K562 (cell line): ENCODE measurements around the gene B3GALT6. TPM values are rescaled to one million over a fixed set of nuclear protein-coding genes. Genes with fewer than 3 reads are reported as not detected.

Experiments used
- BMI1 ChIP-seq: fragments of 150-350 bp; IDR thresholded peaks from 2 replicates; pipeline ENCODE4 v1.6.1; 2014; ENCODE audit warnings: low read length
- CBFB ChIP-seq: sonication (generic); formaldehyde crosslinking; IDR thresholded peaks from 2 replicates; pipeline ENCODE4 v1.4.0; 2020; ENCODE audit warnings: mild to moderate bottlenecking, missing genetic modification reagents
- CBX3 ChIP-seq, 2 experiments: IDR thresholded peaks; 1 replicate in 1 of 2; 2 replicates in 1 of 2; pipeline ENCODE4 v1.6.1; 2012; ENCODE audit warnings: inconsistent platforms in 2 of 2, low read length in 2 of 2, borderline replicate concordance in 1 of 2, control low read depth in 1 of 2
- CTBP1 ChIP-seq: fragments of 450-650 bp; IDR thresholded peaks from 2 replicates; pipeline ENCODE4 v1.6.1; 2016; ENCODE audit warnings: borderline replicate concordance
- EWSR1 ChIP-seq: fragments of 450-650 bp; IDR thresholded peaks from 2 replicates; pipeline ENCODE4 v1.6.1; 2018; ENCODE audit warnings: borderline replicate concordance, mild to moderate bottlenecking, low read depth, moderate library complexity; ENCODE audit not compliant: partially characterized antibody
- FOXM1 ChIP-seq, 2 experiments: fragments of 450-650 bp in 1 of 2; sonication (generic) in 1 of 2; formaldehyde crosslinking in 1 of 2; IDR thresholded peaks; 2 replicates each; pipeline versions ENCODE4 v1.6.1 to v1.9.0; 2017 to 2022; ENCODE audit warnings: low read depth in 2 of 2, mild to moderate bottlenecking in 2 of 2, missing genetic modification reagents in 1 of 2, moderate library complexity in 1 of 2
- GTF2A2 ChIP-seq: IDR thresholded peaks from 2 replicates; pipeline ENCODE4 v1.6.1; 2016; ENCODE audit warnings: mild to moderate bottlenecking, missing genetic modification characterization, missing compliant biosample characterization
- KDM4B ChIP-seq, 2 experiments: fragments of 450-650 bp in 1 of 2; sonication (generic) in 1 of 2; IDR thresholded peaks; 2 replicates each; pipeline ENCODE4 v1.6.1; 2016 to 2017; ENCODE audit warnings: borderline replicate concordance in 2 of 2, antibody characterized with exemption in 1 of 2, low read depth in 1 of 2, mild to moderate bottlenecking in 1 of 2
- MEF2A ChIP-seq: IDR thresholded peaks from 2 replicates; pipeline ENCODE4 v1.6.1; 2011; ENCODE audit warnings: low read depth, mild to moderate bottlenecking, low read length, moderate library complexity; ENCODE audit not compliant: control insufficient read depth
- MTA3 ChIP-seq: fragments of 450-650 bp; formaldehyde crosslinking; IDR thresholded peaks from 2 replicates; pipeline ENCODE4 v1.6.1; 2017; ENCODE audit warnings: mild to moderate bottlenecking, borderline replicate concordance
- NFE2 ChIP-seq: IDR thresholded peaks from 2 replicates; pipeline ENCODE4 v1.6.1; 2014; ENCODE audit warnings: antibody characterized with exemption, low read depth
- POLR2B ChIP-seq: fragments of 450-650 bp; IDR thresholded peaks from 2 replicates; pipeline ENCODE4 v1.6.1; 2018; ENCODE audit warnings: low read depth; ENCODE audit not compliant: partially characterized antibody
- RFX7 ChIP-seq: fragments of 250-450 bp; sonication (Bioruptor Pico); IDR thresholded peaks from 2 replicates; pipeline ENCODE4 v1.5.1; 2021; ENCODE audit warnings: mild to moderate bottlenecking
- RNF2 ChIP-seq: sonication (generic); IDR thresholded peaks from 2 replicates; pipeline ENCODE4 v1.6.1; 2016
- RNF219 ChIP-seq: fragments of 250-450 bp; sonication (Bioruptor Pico); IDR thresholded peaks from 2 replicates; pipeline ENCODE4 v1.5.0; 2022; ENCODE audit warnings: mild to moderate bottlenecking
- TSHZ1 ChIP-seq: fragments of 250-450 bp; sonication (Bioruptor Pico); IDR thresholded peaks from 2 replicates; pipeline ENCODE4 v1.4.0; 2020; ENCODE audit warnings: mild to moderate bottlenecking, moderate library complexity
- ZFPM2 ChIP-seq: fragments of 250-450 bp; sonication (Bioruptor Pico); IDR thresholded peaks from 2 replicates; pipeline ENCODE4 v1.5.1; 2022; ENCODE audit warnings: mild to moderate bottlenecking
- ZNF280B ChIP-seq: fragments of 250-450 bp; sonication (Bioruptor Pico); IDR thresholded peaks from 2 replicates; pipeline ENCODE4 v1.5.1; 2021; ENCODE audit warnings: mild to moderate bottlenecking
- ZNF41 ChIP-seq: fragments of 250-450 bp; sonication (Bioruptor Pico); conservative IDR thresholded peaks from 2 replicates; pipeline ENCODE4 v1.4.0; 2020; ENCODE audit warnings: mild to moderate bottlenecking
- ZNF655 ChIP-seq: fragments of 250-450 bp; sonication (Bioruptor Pico); IDR thresholded peaks from 2 replicates; pipeline ENCODE4 v1.5.0; 2021
- polyA plus RNA-seq, 8 experiments: library from polyadenylated mRNA; depleted of rRNA in 4 of 8; stranded (reverse) in 5 of 8; unstranded in 3 of 8; fragments of >200 nt; fragmentation: Nextera tagmentation in 2 of 8; fragmentation: Illumina TruSeq in 1 of 8; extraction: Ambion mirVana in 2 of 8; extraction: Trizol in 1 of 8; gene quantifications; 2 replicates each; pipeline versions ENCODE4 v1.2.1 to v1.2.3, GENCODE V29; 2011 to 2014; ENCODE audit warnings: inconsistent platforms in 1 of 8, missing spikeins in 1 of 8
- total RNA-seq, 7 experiments: library from RNA; depleted of rRNA in 6 of 7; stranded (reverse); fragments of >200 nt in 6 of 7; fragmentation: Illumina TruSeq in 2 of 7; extraction: Trizol in 2 of 7; gene quantifications; 2 replicates each; pipeline versions ENCODE4 v1.2.1 to v1.2.3, GENCODE V29; 2011 to 2021; ENCODE audit warnings: low replicate concordance in 1 of 7

B3GALT6 gene
- total and polyA plus RNA-seq, 9 of the 15 experiments (the other 6 are each of a cell fraction or from before 2014, with no cell fraction given): 0.68 to 29.8 (median 9.9) TPM

- TF ChIP-seq RNF219 (CRISPR knock-in tag) (no peak), NFE2 (no peak), MTA3 (0 out of 2 replicates have a peak, but pooled peaks have one; percentile 25), BMI1 (no peak), ZNF655 (CRISPR knock-in tag) (no peak), CTBP1 (no peak), CBX3 (IDR thresholded peaks at IDR 0.05; ENCODE audit: borderline replicate concordance in 1 of 2, low read length in 2 of 2) (peak in 1 of 2 experiments; percentile 10; a peak in 1 of 3 replicates), EWSR1 (no peak), POLR2B (no peak), MEF2A (no peak), ZNF280B (CRISPR knock-in tag) (no peak), RNF2 (no peak), CBFB (CRISPR knock-in tag) (no peak), KDM4B (IDR thresholded peaks at IDR 0.05; ENCODE audit: borderline replicate concordance in 2 of 2, low read depth in 1 of 2) (no peak), GTF2A2 (0 out of 2 replicates have a peak, but pooled peaks have one; percentile 23), FOXM1 (IDR thresholded peaks at IDR 0.05; ENCODE audit: low read depth) (no peak), FOXM1 (CRISPR knock-in tag; IDR thresholded peaks at IDR 0.05; ENCODE audit: low read depth) (0 out of 2 replicates have a peak, but pooled peaks have one; percentile 78), TSHZ1 (CRISPR knock-in tag) (no peak), ZNF41 (CRISPR knock-in tag) (no peak), ZFPM2 (CRISPR knock-in tag) (no peak), RFX7 (CRISPR knock-in tag) (no peak)
Measured at GRCh38 chr1:1232796-1233566, 944 bp downstream of the B3GALT6 start (continued).
